HCT116 (cell line): ENCODE results near the gene CASP5. TPM values are rescaled to one million over a fixed set of nuclear protein-coding genes. Genes with fewer than 3 reads are reported as not detected.

Experiments
- ATAC-seq: fragments of 200-7000 bp; cut with Tn5 transposase; 2 replicates; pipeline ENCODE4 v1.9.1; 2020; ENCODE audit warnings: mild to moderate bottlenecking, moderate library complexity
- BruUV-seq: library from RNA; stranded (reverse); fragments of 400-500 nt; replicated peaks from 2 replicates; lab custom pipeline; 2021; lab: Mats Ljungman, UMichigan
- CTCF ChIA-PET: fragments of 300-600 bp; sonication (Branson Sonifier 250); formaldehyde crosslinking; loops from one replicate; lab custom pipeline; 2021; ENCODE audit warnings: antibody characterized with exemption; lab: Charles Lee
- POLR2A ChIA-PET: fragments of 300-600, 350-600 bp; sonication (Branson Sonifier 250); formaldehyde crosslinking; loops from one replicate; lab custom pipeline; 2021; ENCODE audit warnings: antibody characterized with exemption; lab: Charles Lee
- RAD21 ChIA-PET, 2 experiments: fragments of 300-600 bp; sonication (Branson Sonifier 250); formaldehyde crosslinking; loops; one replicate each; lab custom pipeline; 2023; ENCODE audit warnings: low total read pairs in 2 of 2; ENCODE audit not compliant: uncharacterized antibody in 2 of 2, unreplicated experiment in 2 of 2, low non-redundant PET in 1 of 2; lab: Charles Lee
- DNase-seq: peaks from one replicate; pipeline ENCODE4 v3.0.0-alpha.2; 2010; ENCODE audit warnings: low read depth, low spot score
- H2AFZ ChIP-seq: fragments of 200-600 bp; shearing (Covaris generic), sonication (generic); 2 replicates; pipeline ENCODE4 v1.6.1; 2017; ENCODE audit warnings: low read depth, mixed run types, mixed read lengths, antibody characterized with exemption, low read length; ENCODE audit not compliant: poor library complexity, severe bottlenecking
- H3K27ac ChIP-seq: 2 replicates; pipeline ENCODE4 v1.5.1; 2012; ENCODE audit warnings: low read depth, low read length
- H3K27me3 ChIP-seq: fragments of 200-600 bp; sonication (generic); 2 replicates; pipeline ENCODE4 v1.6.1; 2016; ENCODE audit warnings: mixed run types, low read length, mixed read lengths; ENCODE audit not compliant: insufficient read depth
- H3K36me3 ChIP-seq, 2 experiments: fragments of 200-500 bp in 1 of 2; fragments of 200-600 bp in 1 of 2; sonication (Bioruptor generic) in 1 of 2; sonication (generic) in 1 of 2; 2 replicates each; pipeline versions ENCODE4 v1.5.1 to v1.6.1; 2014 to 2016; ENCODE audit warnings: low read length in 2 of 2, inconsistent platforms in 1 of 2, mixed read lengths in 1 of 2, mixed run types in 1 of 2; ENCODE audit not compliant: insufficient read depth in 2 of 2, control insufficient read depth in 1 of 2
- H3K4me1 ChIP-seq, 2 experiments: fragments of 200-600 bp in 1 of 2; sonication (generic) in 1 of 2; 2 replicates each; pipeline versions ENCODE4 v1.5.1 to v1.6.1; 2012 to 2017; ENCODE audit warnings: low read length in 2 of 2, inconsistent platforms in 1 of 2, mild to moderate bottlenecking in 1 of 2, mixed read lengths in 1 of 2, mixed run types in 1 of 2, moderate library complexity in 1 of 2; ENCODE audit not compliant: insufficient read depth in 2 of 2, control insufficient read depth in 1 of 2
- H3K4me2 ChIP-seq: fragments of 200-600 bp; sonication (generic); 2 replicates; pipeline ENCODE4 v1.6.1; 2017; ENCODE audit warnings: mixed run types, low read length, mixed read lengths
- H3K4me3 ChIP-seq, 2 experiments: fragments of 200-600 bp in 1 of 2; sonication (generic) in 1 of 2; replicated peaks in 1 of 2; 2 replicates each; pipeline ENCODE4 v1.5.1; 2011 to 2016; ENCODE audit warnings: low read length in 2 of 2, control low read depth in 1 of 2, low read depth in 1 of 2, mild to moderate bottlenecking in 1 of 2, mixed read lengths in 1 of 2, mixed run types in 1 of 2
- H3K79me2 ChIP-seq: fragments of 200-600 bp; sonication (generic); 2 replicates; pipeline ENCODE4 v1.6.1; 2017; ENCODE audit warnings: mild to moderate bottlenecking, mixed run types, low read length, moderate library complexity, mixed read lengths; ENCODE audit not compliant: insufficient read depth
- H3K9ac ChIP-seq: fragments of 200-600 bp; sonication (generic); 2 replicates; pipeline ENCODE4 v1.6.1; 2016; ENCODE audit warnings: low read length, mixed read lengths
- H3K9me2 ChIP-seq: fragments of 200-600 bp; sonication (generic), shearing (Covaris generic); 2 replicates; pipeline ENCODE4 v1.6.1; 2017; ENCODE audit warnings: mixed run types, mild to moderate bottlenecking, moderate library complexity; ENCODE audit not compliant: insufficient read depth
- H3K9me3 ChIP-seq, 2 experiments: fragments of 200-500 bp in 1 of 2; fragments of 200-600 bp in 1 of 2; sonication (Bioruptor generic) in 1 of 2; sonication (generic) in 1 of 2; 2 replicates each; pipeline ENCODE4 v1.6.1; 2014 to 2017; ENCODE audit warnings: low read length in 2 of 2, mixed read lengths in 2 of 2, inconsistent platforms in 1 of 2, low read depth in 1 of 2, mild to moderate bottlenecking in 1 of 2, mixed run types in 1 of 2, moderate library complexity in 1 of 2; ENCODE audit not compliant: control insufficient read depth in 1 of 2, insufficient read depth in 1 of 2
- H4K20me1 ChIP-seq: fragments of 200-600 bp; sonication (generic), shearing (Covaris generic); 2 replicates; pipeline ENCODE4 v1.6.1; 2017; ENCODE audit warnings: mixed run types, mild to moderate bottlenecking, moderate library complexity; ENCODE audit not compliant: insufficient read depth
- CBX3 ChIP-seq: IDR thresholded peaks from 2 replicates; pipeline ENCODE4 v1.6.1; 2012; ENCODE audit warnings: low read depth
- CEBPB ChIP-seq: IDR thresholded peaks from 2 replicates; pipeline ENCODE4 v1.6.1; 2012; ENCODE audit warnings: low read depth
- CTCF ChIP-seq, 3 experiments: fragments of 200-600 bp in 1 of 3; sonication (generic) in 1 of 3; IDR thresholded peaks in 2 of 3; conservative IDR thresholded peaks in 1 of 3; 2 replicates each; pipeline ENCODE4 v1.5.1; 2012 to 2017; ENCODE audit warnings: low read depth in 2 of 3, low read length in 2 of 3, antibody characterized with exemption in 1 of 3, borderline replicate concordance in 1 of 3, control low read depth in 1 of 3, mild to moderate bottlenecking in 1 of 3, mixed read lengths in 1 of 3, mixed run types in 1 of 3, moderate library complexity in 1 of 3; ENCODE audit not compliant: insufficient read depth in 1 of 3
- ELF1 ChIP-seq: IDR thresholded peaks from 2 replicates; pipeline ENCODE4 v1.6.1; 2012; ENCODE audit warnings: low read depth, borderline replicate concordance
- FOSL1 ChIP-seq: IDR thresholded peaks from 2 replicates; pipeline ENCODE4 v1.6.1; 2012; ENCODE audit warnings: low read depth
- JUND ChIP-seq: IDR thresholded peaks from 2 replicates; pipeline ENCODE4 v1.6.1; 2012
- MAX ChIP-seq: IDR thresholded peaks from 2 replicates; pipeline ENCODE4 v1.6.1; 2012
- POLR2AphosphoS5 ChIP-seq: IDR thresholded peaks from 2 replicates; pipeline ENCODE4 v1.6.1; 2011; ENCODE audit warnings: mild to moderate bottlenecking, low read depth, low read length, moderate library complexity
- SIN3A ChIP-seq: IDR thresholded peaks from 2 replicates; pipeline ENCODE4 v1.6.1; 2012; ENCODE audit warnings: low read depth
- SRF ChIP-seq: IDR thresholded peaks from 2 replicates; pipeline ENCODE4 v1.6.1; 2012; ENCODE audit warnings: low read depth
- YY1 ChIP-seq: IDR thresholded peaks from 2 replicates; pipeline ENCODE4 v1.6.1; 2011; ENCODE audit warnings: low read length, low read depth, moderate library complexity, mild to moderate bottlenecking; ENCODE audit not compliant: insufficient replicate concordance; ENCODE audit errors: extremely low read depth
- ZBTB33 ChIP-seq: IDR thresholded peaks from 2 replicates; pipeline ENCODE4 v1.6.1; 2011; ENCODE audit warnings: mild to moderate bottlenecking, low read length, moderate library complexity; ENCODE audit not compliant: insufficient replicate concordance; ENCODE audit errors: extremely low read depth
- ZFX ChIP-seq: fragments of 450-650 bp; IDR thresholded peaks from 2 replicates; pipeline ENCODE4 v1.6.1; 2017
- intact Hi-C: fragments of 100-400 bp; cut with micrococcal nuclease; formaldehyde crosslinking; loops from 2 replicates; pipeline ENCODE4 v1.10.0; 2022
- total RNA-seq: library from RNA; stranded (reverse); gene quantifications from one replicate; pipeline ENCODE4 v1.2.1, GENCODE V29; 2021; ENCODE audit not compliant: unreplicated experiment

The CASP5 gene
- total RNA-seq, 1 experiment from 2014 or later = not detected

GRCh38 chr11:105056446-105056845 is 33.5 kb upstream of the CASP5 start:
- Histone ChIP-seq H3K9ac (no peak overlapping the region), H3K4me3 (no peak overlapping the region), H3K36me3 (no peaks in the 10 kb centered on the region), H3K9me3 (no peaks in the 10 kb centered on the region), H3K9me2 (no peaks in the 10 kb centered on the region), H3K79me2 (no peaks in the 10 kb centered on the region), H3K4me1 (no peaks in the 10 kb centered on the region), H2AFZ (no peak overlapping the region), H3K4me2 (no peak overlapping the region), H3K27ac (no peak overlapping the region), H4K20me1 (no peaks in the 10 kb centered on the region), H3K27me3 (no peaks in the 10 kb centered on the region)
- DNase-seq (no peak), ATAC-seq (no peak)
- ChIA-PET POLR2A (no interaction called here), RAD21 (no interaction called here), CTCF (no interaction called here)
- intact Hi-C loops = no loop called here
- BruUV-seq = no TSS peak
- TF ChIP-seq JUND (no peak), CBX3 (no peak), FOSL1 (no peak), ELF1 (no peak), CTCF (IDR thresholded peaks at IDR 0.05 in 2 of 3, conservative IDR thresholded peaks at IDR 0.05 in 1 of 3; ENCODE audit: borderline replicate concordance in 1 of 3, insufficient read depth in 1 of 3, low read depth in 2 of 3, low read length in 2 of 3) (no peak), ZBTB33 (no peak), MAX (no peak), POLR2AphosphoS5 (no peak), SRF (no peak), CEBPB (no peak), ZFX (no peak), SIN3A (no peak), YY1 (no peak)
